ENCODE results near the gene TLK1. TPM values are rescaled to one million over a fixed set of nuclear protein-coding genes. Genes with fewer than 3 reads are reported as not detected.

TLK1 gene
- polyA plus RNA-seq, 1 experiment = 6.4 TPM

DNA sequence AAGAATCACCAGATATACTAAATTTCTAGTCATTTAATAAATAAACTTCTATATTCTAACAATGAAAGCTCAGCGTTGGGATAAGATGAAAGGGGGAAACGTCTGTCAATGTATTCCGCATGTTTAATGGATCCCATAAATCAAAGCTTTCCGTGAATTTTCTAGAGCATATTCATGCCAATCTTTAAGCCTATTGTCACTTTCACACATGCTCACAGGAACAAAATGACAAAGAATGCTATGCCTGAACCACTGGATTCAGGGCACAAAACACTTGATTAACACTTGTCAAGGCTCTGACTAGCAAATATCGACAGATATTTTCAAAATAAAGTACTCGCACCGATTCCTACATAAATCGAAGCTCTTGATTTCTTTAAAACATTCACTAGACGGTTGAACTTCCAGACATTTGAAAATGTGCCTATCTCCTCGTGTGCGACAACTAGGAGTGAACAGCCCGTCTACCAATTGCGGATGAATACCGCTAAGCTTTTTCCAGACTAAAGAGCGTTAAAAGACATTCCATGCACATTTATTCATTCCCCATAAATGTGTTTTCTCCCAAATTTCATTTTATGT, 1.8 kb downstream of the TLK1 start:
- Histone ChIP-seq H3K4me3 (ENCODE audit: low read depth, low read length) (peak overlapping the region; percentile 85), H3K36me3 (ENCODE audit: control insufficient read depth, insufficient read depth, low read length) (no peaks in the 10 kb centered on the region)
- POLR2A ChIA-PET = no interaction called here

DNA sequence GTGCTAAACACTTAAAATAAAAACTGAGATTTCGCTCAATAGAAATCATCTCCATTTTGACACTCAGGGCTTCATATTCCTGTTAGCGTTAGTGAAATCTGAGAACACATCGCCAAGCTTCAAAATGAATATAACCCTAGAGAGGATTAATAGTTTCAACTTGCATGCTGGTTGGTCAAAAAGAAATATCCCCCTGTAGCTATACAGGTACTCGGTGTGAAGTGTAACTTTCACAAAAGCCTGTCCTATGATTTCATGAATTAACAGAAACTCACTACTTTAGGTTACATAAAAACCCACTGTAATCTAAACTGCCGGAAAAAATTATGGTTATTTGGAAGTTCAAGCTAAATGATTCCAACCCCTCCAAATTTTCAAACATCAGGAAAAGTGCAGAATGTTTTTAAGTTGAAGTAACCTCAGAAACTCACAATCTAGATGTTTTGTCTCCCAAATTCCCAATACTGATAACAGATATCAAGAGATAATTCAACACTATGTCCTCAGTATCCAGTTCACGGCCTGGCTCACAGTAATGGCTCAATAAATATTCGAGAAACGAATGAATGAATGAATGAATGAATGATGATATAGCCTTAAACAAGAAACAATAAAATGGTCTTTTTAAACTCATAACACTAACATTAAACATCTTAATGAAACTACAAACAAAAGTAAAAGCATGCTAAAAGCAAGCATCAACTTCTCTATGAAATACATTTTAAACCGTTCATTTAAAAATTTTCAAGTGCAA, 2.5 kb downstream of the TLK1 start:
- H3K36me3 ChIP-seq (ENCODE audit: control insufficient read depth, insufficient read depth, low read length) = no peaks in the 10 kb centered on the region
- no peak for DNase-seq (ENCODE audit: low read depth)
- CTCF ChIA-PET = interaction anchor here (1.3 to 4.3 kb wide), 5 partner anchors 159 to 258 kb away, joined by 3 to 19 read pairs (median 7); partner anchors contain the start of gene GORASP2
- H3K4me3 ChIP-seq (ENCODE audit: low read depth, low read length) = peak overlapping the region; percentile 85; the same call in 1 of the 2 replicates
- POLR2A ChIA-PET = no interaction called here
- TF ChIP-seq, protein P1, sequence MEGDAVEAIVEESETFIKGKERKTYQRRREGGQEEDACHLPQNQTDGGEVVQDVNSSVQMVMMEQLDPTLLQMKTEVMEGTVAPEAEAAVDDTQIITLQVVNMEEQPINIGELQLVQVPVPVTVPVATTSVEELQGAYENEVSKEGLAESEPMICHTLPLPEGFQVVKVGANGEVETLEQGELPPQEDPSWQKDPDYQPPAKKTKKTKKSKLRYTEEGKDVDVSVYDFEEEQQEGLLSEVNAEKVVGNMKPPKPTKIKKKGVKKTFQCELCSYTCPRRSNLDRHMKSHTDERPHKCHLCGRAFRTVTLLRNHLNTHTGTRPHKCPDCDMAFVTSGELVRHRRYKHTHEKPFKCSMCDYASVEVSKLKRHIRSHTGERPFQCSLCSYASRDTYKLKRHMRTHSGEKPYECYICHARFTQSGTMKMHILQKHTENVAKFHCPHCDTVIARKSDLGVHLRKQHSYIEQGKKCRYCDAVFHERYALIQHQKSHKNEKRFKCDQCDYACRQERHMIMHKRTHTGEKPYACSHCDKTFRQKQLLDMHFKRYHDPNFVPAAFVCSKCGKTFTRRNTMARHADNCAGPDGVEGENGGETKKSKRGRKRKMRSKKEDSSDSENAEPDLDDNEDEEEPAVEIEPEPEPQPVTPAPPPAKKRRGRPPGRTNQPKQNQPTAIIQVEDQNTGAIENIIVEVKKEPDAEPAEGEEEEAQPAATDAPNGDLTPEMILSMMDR (IDR thresholded peaks at IDR 0.05; ENCODE audit: insufficient read depth, low read depth, low read length) = no peak
- no peaks in the 10 kb centered on the region for H3K27me3 ChIP-seq (ENCODE audit: control insufficient read depth, insufficient read depth, low read length)

More for the DNA sequence above, 1.8 kb downstream of the TLK1 start:
- H3K27me3 ChIP-seq (ENCODE audit: control insufficient read depth, insufficient read depth, low read length) = no peaks in the 10 kb centered on the region
- CTCF ChIA-PET = interaction anchor here (0.8 to 4.3 kb wide), 7 partner anchors 9 to 257 kb away, joined by 3 to 19 read pairs (median 4); partner anchors contain the start of gene GORASP2
- no peak for DNase-seq (ENCODE audit: low read depth)
- TF ChIP-seq, protein P1 (IDR thresholded peaks at IDR 0.05; ENCODE audit: insufficient read depth, low read depth, low read length) = no peak

- Histone ChIP-seq H3K4me3 (ENCODE audit: low read depth, low read length) (no peak overlapping the region), H3K27me3 (ENCODE audit: control insufficient read depth, insufficient read depth, low read length) (no peaks in the 10 kb centered on the region), H3K36me3 (ENCODE audit: control insufficient read depth, insufficient read depth, low read length) (no peaks in the 10 kb centered on the region)
- CTCF ChIA-PET = interaction anchor here (0.7 to 4.3 kb wide), 2 partner anchors 236 to 259 kb away, joined by 3 to 19 read pairs; no protein-coding TSS in a partner anchor
- POLR2A ChIA-PET = no interaction called here
- TF ChIP-seq, protein P1 (IDR thresholded peaks at IDR 0.05; ENCODE audit: insufficient read depth, low read depth, low read length) = no peak
- DNase-seq (ENCODE audit: low read depth) = no peak
Measured at GRCh38 chr2:171157109-171157500, 3.6 kb downstream of the TLK1 start.

DNA sequence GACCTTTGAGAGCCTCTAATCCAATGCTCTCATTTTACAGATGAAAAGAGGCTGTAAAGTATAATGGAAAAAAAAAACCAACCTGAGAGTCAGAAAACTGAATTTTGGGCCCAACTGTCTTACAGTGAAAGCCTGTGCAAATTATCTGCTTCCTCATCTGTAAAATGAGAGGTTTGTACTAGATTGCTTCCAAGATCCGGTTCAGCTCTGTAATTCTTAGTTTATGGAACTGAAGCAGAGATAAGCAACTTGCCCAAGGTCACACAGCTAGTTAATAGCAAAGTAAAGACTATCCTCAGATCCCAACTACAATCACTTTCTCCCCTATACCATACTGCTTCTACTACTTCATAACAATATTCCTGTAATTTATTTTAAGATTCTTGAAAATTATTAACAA, 6.3 kb downstream of the TLK1 start:
- no peak overlapping the region for H3K4me3 ChIP-seq (ENCODE audit: low read depth, low read length)
- no peaks in the 10 kb centered on the region for H3K36me3 ChIP-seq (ENCODE audit: control insufficient read depth, insufficient read depth, low read length)
- H3K27me3 ChIP-seq (ENCODE audit: control insufficient read depth, insufficient read depth, low read length) = no peaks in the 10 kb centered on the region
- ChIA-PET POLR2A (interaction anchor here (0.6 kb wide), 1 partner anchor 26 kb away, joined by 5 read pairs; no protein-coding TSS in a partner anchor), CTCF (interaction anchor here (0.8 to 2.2 kb wide), 3 partner anchors 67 to 262 kb away, joined by 3 to 9 read pairs (median 5); no protein-coding TSS in a partner anchor)
- no peak for DNase-seq (ENCODE audit: low read depth)
- TF ChIP-seq, protein P1 (IDR thresholded peaks at IDR 0.05; ENCODE audit: insufficient read depth, low read depth, low read length) = no peak

DNA sequence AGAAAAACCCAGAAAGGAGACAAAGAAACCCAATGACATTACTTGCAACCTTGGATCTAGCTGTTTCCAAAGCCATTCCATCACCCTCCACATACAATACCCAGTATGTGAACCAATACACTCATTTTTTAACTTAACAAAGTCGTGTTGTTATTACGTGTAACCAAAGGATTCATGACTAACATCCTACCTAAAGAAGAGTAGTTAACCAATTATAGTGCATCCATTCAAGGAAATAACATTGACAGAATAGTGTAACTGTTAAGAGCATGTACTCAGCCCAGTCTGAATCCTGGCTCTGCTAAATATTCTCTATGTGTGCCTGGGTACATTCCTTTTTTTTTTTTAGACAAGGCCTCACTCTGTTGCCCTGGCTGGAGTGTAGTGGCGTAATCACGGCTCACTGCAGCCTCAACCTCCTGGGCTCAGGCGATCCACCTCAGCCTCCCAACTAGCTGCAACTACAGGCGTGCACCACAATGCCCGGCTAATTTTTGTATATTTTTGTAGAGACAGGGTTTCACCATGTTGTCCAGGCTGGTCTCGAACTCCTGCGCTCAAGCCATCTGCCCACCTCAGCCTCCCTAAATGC, 9.9 kb downstream of the TLK1 start:
- Histone ChIP-seq H3K36me3 (ENCODE audit: control insufficient read depth, insufficient read depth, low read length) (no peaks in the 10 kb centered on the region), H3K27me3 (ENCODE audit: control insufficient read depth, insufficient read depth, low read length) (no peaks in the 10 kb centered on the region), H3K4me3 (ENCODE audit: low read depth, low read length) (no peak overlapping the region)
- POLR2A ChIA-PET = no interaction called here
- TF ChIP-seq, protein P1 (IDR thresholded peaks at IDR 0.05; ENCODE audit: insufficient read depth, low read depth, low read length) = no peak
- CTCF ChIA-PET = no interaction called here
- DNase-seq (ENCODE audit: low read depth) = no peak
